B cell (primary cell): Measurements from ENCODE around the gene BCL2. TPM values are rescaled to one million over a fixed set of nuclear protein-coding genes. Genes with fewer than 3 reads are reported as not detected.

Experiments used
- ATAC-seq: fragments of 200-7000 bp; cut with Tn5 transposase; one replicate; pipeline ENCODE4 v1.10.0; 2021; ENCODE audit warnings: low read depth, mild to moderate bottlenecking, moderate number of reproducible peaks, moderate library complexity
- CTCF ChIA-PET: fragments of 350-600 bp; sonication (Branson Sonifier 250); formaldehyde crosslinking; loops from one replicate; lab custom pipeline; 2021; ENCODE audit warnings: antibody characterized with exemption, inconsistent platforms; lab: Charles Lee
- POLR2A ChIA-PET: fragments of 350-600 bp; sonication (Branson Sonifier 250); formaldehyde crosslinking; loops from one replicate; lab custom pipeline; 2021; ENCODE audit warnings: antibody characterized with exemption; lab: Charles Lee
- DNase-seq: peaks from one replicate; pipeline ENCODE4 v3.0.0; 2013
- H2AFZ ChIP-seq: 2 replicates; pipeline ENCODE4 v1.6.1; 2012; ENCODE audit warnings: mild to moderate bottlenecking, low read depth, low read length; ENCODE audit not compliant: insufficient read depth, poor library complexity, severe bottlenecking
- H3K27ac ChIP-seq, 2 donors: 1 replicate in 1 of 2; 2 replicates in 1 of 2; pipeline ENCODE4 v1.5.1; 2012 to 2013; ENCODE audit warnings: low read length in 2 of 2, mild to moderate bottlenecking in 2 of 2, moderate library complexity in 1 of 2
- H3K27me3 ChIP-seq, 4 experiments: fragments of 200-600 bp in 1 of 4; sonication (generic) in 1 of 4; replicated peaks in 1 of 4; 1 replicate in 2 of 4; 2 replicates in 2 of 4; pipeline versions ENCODE4 v1.6.1 to v1.7.0; 2013 to 2016; ENCODE audit warnings: low read length in 3 of 4, mild to moderate bottlenecking in 2 of 4, mixed read lengths in 1 of 4, moderate library complexity in 1 of 4; ENCODE audit not compliant: insufficient read depth in 4 of 4, control insufficient read depth in 3 of 4; ENCODE audit errors: control extremely low read depth in 1 of 4
- H3K36me3 ChIP-seq, 2 experiments: replicated peaks in 1 of 2; 1 replicate in 1 of 2; 2 replicates in 1 of 2; pipeline versions ENCODE4 v1.6.1 to v1.7.1; 2013; ENCODE audit warnings: low read length in 1 of 2; ENCODE audit not compliant: insufficient read depth in 2 of 2, control insufficient read depth in 1 of 2; ENCODE audit errors: control extremely low read depth in 1 of 2, extremely low read depth in 1 of 2
- H3K4me1 ChIP-seq, 2 donors: fragments of 200-600 bp in 1 of 2; sonication (generic) in 1 of 2; 1 replicate in 1 of 2; 2 replicates in 1 of 2; pipeline versions ENCODE4 v1.5.1 to v1.6.1; 2013 to 2017; ENCODE audit warnings: low read length in 2 of 2; ENCODE audit not compliant: control insufficient read depth in 2 of 2, insufficient read depth in 2 of 2
- H3K4me2 ChIP-seq: replicated peaks from 2 replicates; pipeline ENCODE3; 2012; ENCODE audit warnings: mild to moderate bottlenecking, low read depth, low read length; ENCODE audit not compliant: poor library complexity, severe bottlenecking
- H3K4me3 ChIP-seq, 5 experiments: fragments of 200-600 bp in 1 of 5; sonication (generic) in 1 of 5; 1 replicate in 3 of 5; 2 replicates in 2 of 5; pipeline versions ENCODE4 v1.5.1 to v1.7.0; 2011 to 2016; ENCODE audit warnings: low read length in 4 of 5, mild to moderate bottlenecking in 4 of 5, low read depth in 2 of 5, control low read depth in 1 of 5, moderate library complexity in 1 of 5; ENCODE audit not compliant: insufficient read depth in 1 of 5; ENCODE audit errors: control extremely low read depth in 1 of 5, extremely low read depth in 1 of 5
- H3K79me2 ChIP-seq: fragments of 200-600 bp; sonication (generic); one replicate; pipeline ENCODE4 v1.6.0; 2016; ENCODE audit warnings: low read length; ENCODE audit not compliant: control insufficient read depth, insufficient read depth
- H3K9ac ChIP-seq: fragments of 200-600 bp; sonication (generic); 2 replicates; pipeline ENCODE4 v1.6.1; 2017; ENCODE audit warnings: mild to moderate bottlenecking, low read length, moderate library complexity
- H3K9me3 ChIP-seq, 3 donors: one replicate each; pipeline versions ENCODE4 v1.6.1 to v1.7.1; 2013; ENCODE audit warnings: low read length in 2 of 3; ENCODE audit not compliant: control insufficient read depth in 2 of 3, insufficient read depth in 1 of 3; ENCODE audit errors: control extremely low read depth in 1 of 3
- H4K20me1 ChIP-seq: 2 replicates; pipeline ENCODE4 v1.6.0; 2012; ENCODE audit warnings: mild to moderate bottlenecking, low read length; ENCODE audit not compliant: insufficient read depth, control insufficient read depth, poor library complexity, severe bottlenecking
- H3K27ac Mint-ChIP-seq: one replicate; pipeline ENCODE4 v1.8.0; 2021; ENCODE audit warnings: mixed read lengths
- H3K27me3 Mint-ChIP-seq: one replicate; pipeline ENCODE4 v1.8.0; 2021; ENCODE audit warnings: mixed read lengths
- H3K4me1 Mint-ChIP-seq: one replicate; pipeline ENCODE4 v1.8.0; 2021; ENCODE audit warnings: mixed read lengths
- H3K4me3 Mint-ChIP-seq: one replicate; pipeline ENCODE4 v1.8.0; 2021; ENCODE audit warnings: mixed read lengths
- H3K9me3 Mint-ChIP-seq: one replicate; pipeline ENCODE4 v1.8.0; 2022; ENCODE audit warnings: mixed read lengths; ENCODE audit not compliant: insufficient read depth
- CTCF ChIP-seq: fragments of 200-600 bp; IDR thresholded peaks from one replicate; pipeline ENCODE4 v1.8.0; 2022; ENCODE audit warnings: antibody characterized with exemption, mild to moderate bottlenecking
- EZH2 ChIP-seq: IDR thresholded peaks from 2 replicates; pipeline ENCODE4 v1.6.1; 2012; ENCODE audit warnings: borderline replicate concordance, low read depth, mild to moderate bottlenecking, moderate library complexity, low read length; ENCODE audit not compliant: insufficient read depth, poor library complexity, severe bottlenecking
- WGBS: methylation state at CpG from one replicate; pipeline ENCODE4 v1.1.5; 2013; ENCODE audit warnings: missing lambda C conversion rate; ENCODE audit not compliant: insufficient coverage; 5-methylcytosine and 5-hydroxymethylcytosine counted together
- intact Hi-C: fragments of 100-400 bp; cut with micrococcal nuclease; formaldehyde crosslinking; loops from one replicate; pipeline ENCODE4 v1.10.0; 2022
- polyA plus RNA-seq: library from polyadenylated mRNA; depleted of rRNA; stranded (reverse); fragments of >200 nt; gene quantifications from 2 replicates; pipeline ENCODE4 v1.2.3, GENCODE V29; 2012
- total RNA-seq, 2 donors: library from RNA; stranded (reverse); fragments of 120-200 nt in 1 of 2; gene quantifications; 1 replicate in 1 of 2; 2 replicates in 1 of 2; pipeline versions ENCODE4 v1.2.3 to v1.2.4, GENCODE V29; 2013 to 2022

BCL2 gene
- total and polyA plus RNA-seq, 2 donors (not counting 1 experiment from before 2014, with no cell fraction given) = 27.6 to 144 TPM

GRCh38 chr18:63225434-63225833 lies 94.1 kb downstream of the BCL2 start:
- H3K4me3 Mint-ChIP-seq = no peak overlapping the region
- Histone ChIP-seq H3K4me1 (peaks cover 18 to 27% of the 10 kb centered on the region in 2 donors), H3K9me3 (peaks cover 0 to 12% (median 1%) of the 10 kb centered on the region in 3 donors), H3K4me3 (no peak overlapping the region), H3K27ac (peak overlapping the region in 1 of 2 donors; percentile 13), H3K36me3 (no peaks in the 10 kb centered on the region), H3K27me3 (no peaks in the 10 kb centered on the region), H3K9ac (no peak overlapping the region), H3K4me2 (no peak overlapping the region), H2AFZ (no peak overlapping the region), H3K79me2 (peaks cover 79% of the 10 kb centered on the region), H4K20me1 (no peaks in the 10 kb centered on the region)
- H3K9me3 Mint-ChIP-seq = no peaks in the 10 kb centered on the region
- DNase-seq (no peak), ATAC-seq (no peak)
- ChIA-PET CTCF (interaction anchor here (1.1 to 3.4 kb wide), 5 partner anchors 9 to 93 kb away, joined by 3 to 11 read pairs (median 4); no protein-coding TSS in a partner anchor), POLR2A (no interaction called here)
- TF ChIP-seq CTCF (no peak), EZH2 (no peak)
- peaks cover 54% of the 10 kb centered on the region for H3K4me1 Mint-ChIP-seq
- intact Hi-C loops = no loop called here
- no peaks in the 10 kb centered on the region for H3K27me3 Mint-ChIP-seq
- H3K27ac Mint-ChIP-seq = peak overlapping the region; percentile 26
- 96% methylated on average over 4 of the region's 6 CpGs for WGBS

DNA sequence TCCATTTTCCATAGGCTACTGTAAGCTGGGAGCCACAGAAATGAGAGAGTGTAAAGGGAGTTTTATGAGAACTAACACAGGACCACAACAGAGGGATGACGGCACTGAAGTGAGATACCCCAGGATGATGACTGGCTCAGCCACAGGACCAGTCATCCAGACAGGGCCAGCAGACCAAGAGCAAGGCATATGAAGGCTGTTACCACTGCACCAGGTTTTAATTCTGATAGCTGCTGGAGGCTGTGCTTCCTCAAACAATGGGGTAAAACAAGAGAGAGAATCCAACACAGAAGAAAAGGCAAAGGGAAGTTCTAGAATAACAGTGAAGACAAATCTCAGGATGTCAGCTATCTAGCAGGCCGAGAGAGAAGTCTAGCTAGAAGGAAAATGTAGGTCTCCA lies 94.9 kb downstream of the BCL2 start:
- Histone ChIP-seq H4K20me1 (no peaks in the 10 kb centered on the region), H3K36me3 (peaks cover 0 to 1% of the 10 kb centered on the region in 2 experiments), H3K9me3 (peaks cover 0 to 12% (median 1%) of the 10 kb centered on the region in 3 donors), H3K9ac (peak overlapping the region; percentile 47), H3K4me2 (peak overlapping the region; percentile 63), H3K4me3 (no peak overlapping the region), H3K79me2 (peaks cover 80% of the 10 kb centered on the region), H3K4me1 (peaks cover 18 to 24% of the 10 kb centered on the region in 2 donors), H2AFZ (peak overlapping the region; percentile 11), H3K27ac (peak overlapping the region; percentile 32 to 72), H3K27me3 (no peaks in the 10 kb centered on the region)
- Mint-ChIP-seq H3K27me3 (no peaks in the 10 kb centered on the region), H3K9me3 (no peaks in the 10 kb centered on the region), H3K4me3 (peak overlapping the region; percentile 20), H3K27ac (peak overlapping the region; percentile 57), H3K4me1 (peaks cover 55% of the 10 kb centered on the region)
- intact Hi-C loops = loop anchor here (5.0 kb wide), 1 partner anchor 63 kb away; no protein-coding TSS in a partner anchor
- ATAC-seq (peak; percentile 43), DNase-seq (no peak)
- ChIA-PET CTCF (interaction anchor here (1.1 to 3.4 kb wide), 5 partner anchors 10 to 93 kb away, joined by 3 to 11 read pairs (median 6); no protein-coding TSS in a partner anchor), POLR2A (no interaction called here)
- TF ChIP-seq CTCF (no peak), EZH2 (no peak)
- 64% methylated on average over 2 of the region's 2 CpGs for WGBS
